ENCODE results near the gene CALD1. TPM values are rescaled to one million over a fixed set of nuclear protein-coding genes. Genes with fewer than 3 reads are reported as not detected.
A peak's percentile ranks its signal among the peaks of the same experiment; 100 is the strongest.

The CALD1 gene
- total RNA-seq, 2 donors from 2014 or later, result 307 to 314 TPM

DNA sequence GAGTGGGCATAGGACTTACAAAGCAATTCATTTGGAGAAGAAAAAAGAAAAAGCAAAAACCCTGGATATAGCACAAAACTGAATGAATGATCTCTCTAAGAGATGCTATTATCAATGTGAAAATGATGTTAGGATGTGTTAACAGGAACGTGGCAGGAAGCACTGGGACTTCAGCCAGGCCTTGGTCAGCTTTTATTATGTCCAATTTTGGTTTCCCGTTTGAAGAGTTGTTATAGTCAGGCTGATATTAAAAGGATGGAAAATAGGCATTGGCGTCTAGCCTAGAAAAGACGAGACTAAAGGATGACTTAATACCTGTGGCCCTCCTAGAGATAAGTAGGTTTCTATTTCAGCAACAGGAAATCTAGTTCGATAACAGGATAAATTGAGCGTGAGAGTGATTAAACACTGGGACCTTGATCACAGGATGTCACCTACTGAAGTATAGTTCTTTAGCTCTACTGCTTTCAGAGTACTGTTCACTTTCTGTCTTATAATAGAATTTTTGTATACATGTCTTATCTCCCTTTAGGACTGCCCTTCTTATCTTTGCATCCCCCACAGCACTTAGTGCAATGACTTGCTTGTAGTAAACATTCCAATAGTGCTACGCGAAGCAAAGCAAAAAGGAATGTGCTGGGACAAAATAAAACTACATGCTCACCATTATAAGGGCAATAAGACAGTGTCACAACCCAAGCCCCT, 107.1 kb downstream of the CALD1 start:
- Histone ChIP-seq H3K36me3 (no peaks in the 10 kb centered on the region), H3K4me1 (replicated peaks) (no peaks in the 10 kb centered on the region), H3K27me3 (replicated peaks; ENCODE audit: insufficient read depth) (no peaks in the 10 kb centered on the region), H3K27ac (peak overlapping the region; percentile 1 to 45), H3K9me3 (no peaks in the 10 kb centered on the region), H3K4me3 (no peak overlapping the region)
- TF ChIP-seq POLR2AphosphoS5 (IDR thresholded peaks at IDR 0.05), result peak; percentile 15
- no peak for TF ChIP-seq POLR2A (IDR thresholded peaks at IDR 0.05)
- TF ChIP-seq, protein P1, sequence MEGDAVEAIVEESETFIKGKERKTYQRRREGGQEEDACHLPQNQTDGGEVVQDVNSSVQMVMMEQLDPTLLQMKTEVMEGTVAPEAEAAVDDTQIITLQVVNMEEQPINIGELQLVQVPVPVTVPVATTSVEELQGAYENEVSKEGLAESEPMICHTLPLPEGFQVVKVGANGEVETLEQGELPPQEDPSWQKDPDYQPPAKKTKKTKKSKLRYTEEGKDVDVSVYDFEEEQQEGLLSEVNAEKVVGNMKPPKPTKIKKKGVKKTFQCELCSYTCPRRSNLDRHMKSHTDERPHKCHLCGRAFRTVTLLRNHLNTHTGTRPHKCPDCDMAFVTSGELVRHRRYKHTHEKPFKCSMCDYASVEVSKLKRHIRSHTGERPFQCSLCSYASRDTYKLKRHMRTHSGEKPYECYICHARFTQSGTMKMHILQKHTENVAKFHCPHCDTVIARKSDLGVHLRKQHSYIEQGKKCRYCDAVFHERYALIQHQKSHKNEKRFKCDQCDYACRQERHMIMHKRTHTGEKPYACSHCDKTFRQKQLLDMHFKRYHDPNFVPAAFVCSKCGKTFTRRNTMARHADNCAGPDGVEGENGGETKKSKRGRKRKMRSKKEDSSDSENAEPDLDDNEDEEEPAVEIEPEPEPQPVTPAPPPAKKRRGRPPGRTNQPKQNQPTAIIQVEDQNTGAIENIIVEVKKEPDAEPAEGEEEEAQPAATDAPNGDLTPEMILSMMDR (IDR thresholded peaks at IDR 0.05), result no peak
- intact Hi-C loops (cut with DNase I), result loop anchor here (10.0 kb wide), 1 partner anchor 102 kb away; no protein-coding TSS in a partner anchor
- 25% methylated on average over 8 of the region's 8 CpGs for WGBS
- DNase-seq (ENCODE audit: low spot score), result no peak

DNA sequence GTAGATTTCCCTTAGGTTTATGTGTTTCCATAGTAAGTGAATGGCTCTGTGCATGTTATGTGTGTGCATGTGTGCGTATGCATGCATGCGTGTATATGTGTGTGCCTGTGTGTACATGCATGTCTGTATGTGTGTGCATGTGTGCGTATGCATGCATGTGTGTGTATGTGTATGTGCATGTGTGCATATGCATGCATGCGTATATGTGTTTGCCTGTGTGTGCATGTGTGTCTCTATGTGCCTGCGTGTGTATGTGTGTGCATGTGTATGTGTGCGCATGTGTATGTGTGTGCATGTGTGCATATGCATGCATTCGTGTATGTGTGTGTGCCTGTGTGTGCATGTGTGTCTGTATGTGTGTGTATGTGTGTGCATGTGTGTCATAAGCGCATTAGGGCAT, 108.1 kb downstream of the CALD1 start:
- no peaks in the 10 kb centered on the region for H3K36me3 ChIP-seq
- 93% methylated on average over 8 of the region's 8 CpGs for WGBS
- H3K4me1 ChIP-seq (replicated peaks), result no peaks in the 10 kb centered on the region
- H3K27ac ChIP-seq, result no peak overlapping the region
- DNase-seq (ENCODE audit: low spot score), result no peak
- H3K4me3 ChIP-seq, result no peak overlapping the region
- no peaks in the 10 kb centered on the region for H3K27me3 ChIP-seq (replicated peaks; ENCODE audit: insufficient read depth)
- H3K9me3 ChIP-seq, result no peaks in the 10 kb centered on the region
- intact Hi-C loops (cut with DNase I), result loop anchor here (10.0 kb wide), 1 partner anchor 103 kb away; no protein-coding TSS in a partner anchor
- no peak for TF ChIP-seq POLR2A (IDR thresholded peaks at IDR 0.05)
- TF ChIP-seq, protein P1 (IDR thresholded peaks at IDR 0.05), result no peak
- no peak for TF ChIP-seq POLR2AphosphoS5 (IDR thresholded peaks at IDR 0.05)

DNA sequence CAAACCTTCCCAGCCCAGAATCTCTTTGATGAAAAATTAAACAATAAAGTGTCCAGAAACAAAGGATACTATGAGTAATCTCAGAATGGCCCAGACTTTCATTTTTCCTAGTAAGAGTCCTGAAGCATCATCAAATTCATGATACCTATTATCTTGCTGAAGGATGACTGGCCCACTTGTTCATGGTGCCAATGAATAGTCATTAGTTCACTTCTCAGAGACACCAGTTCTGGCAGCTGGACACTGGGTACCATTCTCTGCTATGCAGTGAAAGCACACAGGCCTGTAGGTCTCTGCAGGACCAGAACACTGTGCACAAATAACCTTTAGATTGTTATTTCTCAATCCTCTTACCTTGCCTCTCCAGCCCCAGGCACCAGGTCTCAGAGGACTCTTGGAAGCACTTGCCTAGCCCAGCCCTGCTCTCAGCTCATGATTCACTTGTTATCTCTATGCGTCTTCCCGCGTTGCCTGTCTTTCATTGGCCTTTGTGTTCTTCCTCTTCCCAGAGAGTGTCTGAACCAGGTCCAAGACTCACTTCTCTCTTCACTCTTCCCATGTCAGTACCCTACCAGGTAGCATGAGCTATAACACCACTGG, 108.8 kb downstream of the CALD1 start:
- no peak overlapping the region for H3K27ac ChIP-seq
- H3K36me3 ChIP-seq, result no peaks in the 10 kb centered on the region
- TF ChIP-seq, protein P1 (IDR thresholded peaks at IDR 0.05), result no peak
- no peak for TF ChIP-seq POLR2A (IDR thresholded peaks at IDR 0.05)
- no peak for TF ChIP-seq POLR2AphosphoS5 (IDR thresholded peaks at IDR 0.05)
- intact Hi-C loops (cut with DNase I), result loop anchor here (10.0 kb wide), 1 partner anchor 103 kb away; no protein-coding TSS in a partner anchor
- DNase-seq (ENCODE audit: low spot score), result no peak
- H3K27me3 ChIP-seq (replicated peaks; ENCODE audit: insufficient read depth), result no peaks in the 10 kb centered on the region
- WGBS, result 68% methylated on average over 3 of the region's 3 CpGs
- no peaks in the 10 kb centered on the region for H3K4me1 ChIP-seq (replicated peaks)
- no peak overlapping the region for H3K4me3 ChIP-seq
- H3K9me3 ChIP-seq, result no peaks in the 10 kb centered on the region

DNA sequence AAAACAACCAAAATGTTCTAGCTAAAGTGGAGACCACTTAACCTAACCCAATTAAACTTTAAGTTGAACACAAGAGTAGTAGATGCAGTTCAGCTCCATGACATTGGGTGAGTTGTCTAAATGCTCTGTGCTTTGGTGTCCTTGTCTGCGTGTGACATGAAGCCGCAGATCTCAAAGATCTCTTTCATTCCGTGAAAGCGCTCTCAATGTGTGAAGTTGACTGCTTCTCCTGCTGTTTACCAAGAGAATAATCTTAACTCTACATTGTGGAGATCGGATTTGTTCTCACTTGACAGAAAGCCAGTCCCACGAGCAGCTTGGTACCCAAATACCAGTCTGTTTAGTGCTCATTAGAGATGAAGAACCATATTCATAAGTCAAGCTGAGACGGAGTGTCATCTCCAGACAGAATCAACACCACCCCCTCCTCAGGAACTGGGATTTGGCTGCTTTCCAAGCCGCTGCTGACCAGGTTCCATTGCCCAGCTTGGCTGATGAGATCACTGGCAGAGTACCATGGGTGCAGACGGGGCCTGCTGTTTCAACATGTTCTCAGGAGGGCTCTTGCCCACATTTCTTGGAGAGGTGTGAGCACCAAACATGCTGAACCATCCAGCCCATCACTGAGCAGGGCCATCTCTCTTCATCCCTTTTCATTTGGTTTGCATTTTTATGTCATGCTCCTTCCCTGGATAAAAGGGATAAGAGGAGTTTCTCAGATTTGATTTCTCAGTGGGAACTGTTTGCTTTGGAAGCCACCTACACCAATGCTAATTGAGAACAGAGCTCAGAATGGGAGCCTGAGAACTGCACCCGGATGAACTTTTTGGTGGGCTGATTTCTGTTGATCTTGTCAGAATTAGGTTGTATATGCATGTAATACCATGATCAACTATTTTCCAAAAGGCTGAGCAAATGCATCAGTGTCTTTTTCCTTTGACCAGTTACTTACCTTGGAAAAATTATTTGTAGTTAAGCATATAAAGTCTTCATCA, 111.1 kb downstream of the CALD1 start:
- Histone ChIP-seq H3K27me3 (replicated peaks; ENCODE audit: insufficient read depth) (no peaks in the 10 kb centered on the region), H3K27ac (peak overlapping the region; percentile 71 to 72), H3K4me1 (replicated peaks) (no peaks in the 10 kb centered on the region), H3K36me3 (no peaks in the 10 kb centered on the region), H3K9me3 (no peaks in the 10 kb centered on the region), H3K4me3 (peak overlapping the region in 1 of 2 donors; percentile 36)
- peak; percentile 28 for DNase-seq (ENCODE audit: low spot score)
- no peak for TF ChIP-seq POLR2AphosphoS5 (IDR thresholded peaks at IDR 0.05)
- TF ChIP-seq, protein P1 (IDR thresholded peaks at IDR 0.05), result no peak
- TF ChIP-seq POLR2A (IDR thresholded peaks at IDR 0.05), result no peak
- intact Hi-C loops (cut with DNase I), result loop anchor here (5.0 kb wide), 1 partner anchor 62 kb away; no protein-coding TSS in a partner anchor
- WGBS, result 38% methylated on average over 10 of the region's 10 CpGs

Measured in prostate gland (tissue), 2 donors.